NCI-H2171 treated with DMSO at 0.1 percent for 48 hours (cell line): ENCODE measurements around the gene TBC1D14.

Source experiments
- DNase-seq: peaks from one replicate; lab custom pipeline; 2025; lab: John Stamatoyannopoulos, UW

The TBC1D14 gene

DNA sequence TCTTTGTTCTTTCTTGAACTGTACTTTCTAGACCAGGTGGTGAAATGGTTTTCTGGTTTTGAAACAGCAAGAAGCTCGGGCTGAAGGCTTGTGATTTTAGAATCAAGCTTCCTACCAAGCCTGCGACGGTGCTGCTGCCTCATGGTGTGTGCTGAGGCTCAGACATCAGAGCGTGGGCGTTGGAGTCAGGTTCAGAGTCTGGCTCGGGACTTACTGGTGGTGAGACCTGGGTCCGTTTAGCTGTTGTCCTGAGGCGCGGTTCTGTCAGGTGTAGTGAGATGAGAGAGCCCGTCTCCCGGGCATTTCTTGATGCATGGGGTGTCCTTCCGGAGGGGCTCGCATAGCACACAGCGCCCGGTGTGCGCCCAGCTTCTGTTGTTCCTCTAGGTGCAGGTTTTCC lies 113.9 kb downstream of the TBC1D14 start:
- no peak for DNase-seq

GRCh38 chr4:7023901-7024300 lies 114.3 kb downstream of the TBC1D14 start:
- DNase-seq = no peak

DNA sequence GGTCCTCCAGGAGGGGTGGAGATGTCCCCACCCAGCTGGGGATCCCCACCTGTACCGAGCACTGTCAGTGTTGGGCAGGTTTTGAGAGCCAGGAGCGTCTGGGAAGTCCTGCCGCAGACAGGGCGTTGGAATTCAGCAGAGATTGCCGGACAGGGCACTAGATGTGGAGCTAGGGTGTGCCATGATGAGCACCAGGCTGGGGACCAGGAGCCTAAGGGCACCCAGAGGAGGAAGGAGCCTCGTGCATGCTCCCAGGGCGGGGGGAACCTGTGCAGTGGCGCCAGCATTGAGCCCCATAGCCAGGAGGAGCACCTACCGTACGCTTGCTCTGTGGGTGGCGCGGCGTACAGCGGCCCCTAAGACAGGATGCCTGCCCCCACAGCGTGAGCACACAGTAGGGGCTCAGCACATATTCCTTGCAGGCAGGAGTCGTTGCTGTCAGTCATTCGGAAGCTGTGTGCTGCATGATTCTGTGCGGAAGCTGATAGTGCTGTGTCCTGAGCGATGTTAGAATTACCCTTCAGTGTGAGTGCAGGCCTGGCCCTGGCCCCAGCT lies 114.8 kb downstream of the TBC1D14 start:
- no peak for DNase-seq

DNA sequence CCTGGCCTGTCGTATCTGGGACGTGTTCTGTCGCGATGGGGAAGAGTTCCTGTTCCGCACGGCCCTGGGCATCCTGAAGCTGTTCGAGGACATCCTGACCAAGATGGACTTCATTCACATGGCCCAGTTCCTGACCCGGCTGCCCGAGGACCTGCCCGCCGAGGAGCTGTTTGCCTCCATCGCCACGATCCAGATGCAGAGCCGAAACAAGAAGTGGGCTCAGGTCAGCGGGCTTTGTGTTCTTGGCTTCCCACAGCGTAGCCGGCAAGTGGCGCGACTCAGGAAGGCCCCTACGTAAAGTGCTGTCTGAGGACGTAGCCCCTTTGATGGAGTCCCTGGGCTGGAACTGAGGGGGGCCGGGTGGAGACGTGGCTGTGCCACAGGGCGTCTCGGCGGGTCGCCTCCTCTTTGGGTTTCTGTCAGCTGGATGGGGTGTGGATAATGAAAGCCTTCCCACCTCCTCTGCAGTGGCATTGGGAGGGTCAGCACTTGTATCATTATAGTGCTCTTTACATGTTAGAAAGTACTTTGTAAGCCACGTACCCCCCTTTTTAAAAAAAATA lies 115.5 kb downstream of the TBC1D14 start:
- no peak for DNase-seq

DNA sequence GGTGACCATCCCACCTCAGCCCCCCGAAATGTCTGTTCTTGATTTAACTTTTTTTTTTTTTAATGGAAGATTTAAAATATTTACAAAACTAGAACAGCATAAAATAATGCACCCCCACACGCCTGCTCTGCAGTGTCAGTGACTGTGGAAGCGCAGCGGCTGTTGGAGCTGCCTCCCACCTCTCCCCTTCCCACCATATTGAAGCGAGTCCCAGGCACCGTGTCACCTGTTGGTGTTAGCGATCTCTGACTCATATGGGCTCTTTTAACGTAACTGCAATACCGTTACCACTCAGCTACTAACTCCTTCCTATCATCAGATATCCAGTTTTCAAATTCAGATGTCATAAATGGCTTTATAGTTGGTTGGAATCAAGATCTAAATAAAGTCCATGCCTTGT lies 116.5 kb downstream of the TBC1D14 start:
- no peak for DNase-seq

DNA sequence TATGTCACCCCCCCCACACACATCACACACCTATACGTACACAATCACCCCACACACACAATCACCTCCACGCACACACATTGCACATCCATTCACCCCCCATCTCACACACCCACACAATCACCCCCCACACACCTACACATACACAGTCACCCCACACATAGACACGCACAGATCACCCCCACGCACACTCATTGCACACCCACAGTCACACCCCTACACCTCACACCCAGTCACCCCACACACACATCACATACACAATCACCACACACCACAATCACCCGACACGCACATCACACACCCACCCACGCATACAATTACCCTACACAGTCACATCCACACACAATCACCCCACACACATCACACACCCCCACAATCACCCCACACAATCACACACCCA lies 117.7 kb downstream of the TBC1D14 start:
- no peak for DNase-seq

- no peak for DNase-seq
Measured at GRCh38 chr4:7027913-7028312, 118.3 kb downstream of the TBC1D14 start.

- no peak for DNase-seq
Measured at GRCh38 chr4:7029212-7029611, 119.6 kb downstream of the TBC1D14 start.

GRCh38 chr4:7029921-7030320 lies 120.3 kb downstream of the TBC1D14 start:
- no peak for DNase-seq

- no peak for DNase-seq
Measured at GRCh38 chr4:7030856-7031255, 121.2 kb downstream of the TBC1D14 start.

- no peak for DNase-seq
Measured at GRCh38 chr4:7031558-7032449, 122.2 kb downstream of the TBC1D14 start.

DNA sequence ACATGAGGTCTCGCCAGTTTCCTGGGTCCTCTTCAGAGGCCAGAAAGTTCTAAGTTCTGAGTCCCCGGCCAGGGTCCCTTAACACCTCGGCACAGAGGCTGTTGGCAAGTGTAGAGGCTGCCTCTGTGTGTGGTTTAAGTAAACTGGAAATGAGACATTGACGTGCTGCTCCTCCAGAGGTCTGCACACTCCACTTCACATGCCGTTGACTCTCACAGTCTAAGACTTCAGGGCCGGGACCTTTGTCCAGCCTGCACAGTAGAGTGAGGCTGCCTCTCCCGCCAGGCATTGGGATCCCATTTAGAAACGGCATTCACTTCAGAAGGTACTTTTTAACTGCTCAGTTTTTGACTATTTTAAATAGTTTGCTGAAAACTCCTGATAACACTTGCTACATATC lies 123.0 kb downstream of the TBC1D14 start:
- DNase-seq = no peak

- DNase-seq = no peak
Measured at GRCh38 chr4:7034262-7035081, 124.8 kb downstream of the TBC1D14 start.

DNA sequence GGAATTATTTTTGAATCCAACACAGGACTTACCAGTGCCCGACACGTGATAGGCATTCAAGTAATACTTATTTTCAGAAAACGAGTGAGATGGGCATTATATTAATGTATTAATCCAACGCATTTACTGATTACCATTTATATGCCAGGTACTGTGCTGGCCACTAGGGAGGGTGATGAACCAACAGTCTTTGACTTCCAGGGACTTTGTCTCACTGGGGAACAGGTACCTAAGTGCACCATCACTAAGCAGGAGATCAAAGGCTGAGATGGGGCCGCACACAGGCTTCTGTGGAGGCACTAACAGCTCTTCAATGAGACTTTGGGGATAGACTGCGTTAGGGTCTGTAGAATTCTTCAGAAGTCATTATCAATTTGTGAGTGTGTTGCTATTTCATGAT lies 127.8 kb downstream of the TBC1D14 start:
- DNase-seq = no peak

GRCh38 chr4:7040765-7041164 lies 131.1 kb downstream of the TBC1D14 start:
- DNase-seq = no peak

DNA sequence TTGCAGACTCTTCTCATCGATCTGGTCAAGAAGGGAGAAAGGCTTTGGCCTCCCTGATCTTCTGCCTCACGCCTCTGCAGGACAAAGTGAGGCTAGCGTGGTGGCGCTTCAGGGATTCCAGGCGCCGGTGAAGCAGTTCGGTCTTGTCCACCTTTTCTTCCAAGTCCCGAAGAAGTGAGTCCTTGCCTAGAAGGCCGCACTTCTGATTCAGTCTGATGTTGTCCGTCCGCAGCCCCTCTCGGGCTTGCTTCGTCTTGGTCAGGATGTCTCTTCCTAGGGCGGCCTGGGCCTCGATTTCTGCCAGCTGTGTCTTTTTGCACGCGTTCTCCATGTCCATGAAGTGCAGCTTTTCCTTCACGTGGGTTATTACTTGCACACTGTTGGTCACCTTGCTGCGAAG lies 131.6 kb downstream of the TBC1D14 start:
- DNase-seq = no peak

DNA sequence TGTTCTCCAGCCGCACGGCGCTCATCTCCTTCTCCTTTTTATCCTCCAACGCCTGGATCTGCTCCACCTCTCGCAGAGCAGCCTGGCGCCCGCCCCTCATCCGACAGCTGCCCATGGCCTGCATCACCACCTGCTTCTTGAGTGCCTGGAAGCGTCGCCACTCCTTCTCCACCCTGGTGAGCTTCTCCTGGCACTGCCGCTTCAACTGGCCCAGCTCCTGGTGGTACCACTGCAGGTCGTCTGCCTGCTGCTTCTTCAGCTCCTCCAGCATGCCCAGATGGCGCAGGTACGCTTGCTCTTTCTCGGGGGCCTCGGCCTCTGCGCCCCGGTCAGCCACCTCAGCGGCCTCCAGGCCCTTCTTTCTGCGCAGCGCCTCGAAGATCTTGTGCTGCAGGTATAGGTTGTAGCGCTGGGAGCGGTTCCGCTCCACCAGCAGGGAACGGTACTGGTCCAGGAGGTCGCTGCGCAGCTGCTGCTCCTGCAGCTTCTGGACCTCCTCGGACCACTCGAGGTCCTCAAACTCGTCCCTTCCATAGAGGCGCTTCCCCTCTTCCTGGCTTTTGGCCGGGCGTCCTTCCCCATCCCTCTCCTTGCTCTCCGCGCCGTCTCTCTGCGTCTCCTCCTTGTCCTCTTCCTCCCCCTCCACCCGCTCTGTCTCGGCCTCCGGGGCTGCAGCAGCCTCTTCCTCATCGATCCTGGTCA lies 132.3 kb downstream of the TBC1D14 start:
- peak; percentile 6 for DNase-seq

GRCh38 chr4:7042503-7043283 lies 133.1 kb downstream of the TBC1D14 start:
- DNase-seq = peak; percentile 86

DNA sequence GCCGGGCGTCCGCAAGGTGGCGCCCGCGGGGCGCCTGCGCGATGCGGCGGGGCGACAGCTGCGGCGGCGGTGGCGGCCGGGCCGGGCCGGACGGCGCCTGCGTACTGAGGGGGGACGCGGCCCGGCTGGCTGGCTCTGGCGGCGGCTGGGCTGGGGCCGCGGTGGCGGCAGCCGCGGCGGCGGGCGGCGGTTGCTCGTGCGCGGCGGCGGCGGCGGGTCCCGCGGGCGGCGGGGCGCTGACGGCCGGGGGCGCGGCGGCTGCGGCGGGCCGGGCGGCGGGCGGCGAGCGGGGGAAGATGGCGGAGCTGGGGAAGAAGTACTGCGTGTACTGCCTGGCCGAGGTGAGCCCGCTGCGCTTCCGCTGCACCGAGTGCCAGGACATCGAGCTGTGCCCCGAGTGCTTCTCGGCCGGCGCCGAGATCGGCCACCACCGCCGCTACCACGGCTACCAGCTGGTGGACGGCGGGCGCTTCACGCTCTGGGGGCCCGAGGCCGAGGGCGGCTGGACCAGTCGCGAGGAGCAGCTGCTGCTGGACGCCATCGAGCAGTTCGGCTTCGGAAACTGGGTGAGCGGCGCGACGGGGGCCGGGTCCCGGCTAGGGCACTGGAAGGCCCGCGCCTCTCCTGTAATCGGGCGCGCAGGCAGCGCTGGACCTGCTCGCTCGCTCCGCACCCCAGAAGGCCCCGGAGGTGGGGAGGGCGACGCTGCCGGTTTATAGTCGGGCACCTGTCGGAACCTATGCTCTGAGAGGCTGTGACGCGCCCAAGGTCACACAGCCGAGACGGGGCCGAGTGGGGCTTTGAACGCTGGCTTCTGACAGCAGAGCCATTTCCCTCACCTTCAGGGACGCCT lies 133.9 kb downstream of the TBC1D14 start, which contains the start of gene TADA2B:
Gene TADA2B, plus strand, starts transcription at position 89 of the 853 bp plus-strand sequence. Its CDS starts 208 bp downstream, at position 297.
- DNase-seq = peak; percentile 22
